CD8-positive, alpha-beta memory T cell (primary cell): ENCODE results near the gene LGALS1. TPM values are rescaled to one million over a fixed set of nuclear protein-coding genes. Genes with fewer than 3 reads are reported as not detected.

Experiments used
- polyA plus RNA-seq: library from polyadenylated mRNA; unstranded; fragments of 300-500 nt; fragmentation: Illumina TruSeq; gene quantifications from one replicate; pipeline ENCODE4 v1.2.3, GENCODE V29; 2021
- total RNA-seq, 2 experiments: library from RNA; stranded (reverse); gene quantifications; one replicate each; pipeline ENCODE4 v1.2.3, GENCODE V29; 2021

The LGALS1 gene
- total and polyA plus RNA-seq, 3 experiments from 2014 or later: 182 to 223 (median 204) TPM

Other genes with a start within 250 kb of the LGALS1 start
- gene ELFN2, start 248.2 kb upstream of the LGALS1 start, total RNA-seq: under 1 TPM; 0.09 to 0.20 TPM
- gene ELFN2, start 248.2 kb upstream of the LGALS1 start, polyA plus RNA-seq: 0.02 TPM
- 100 to 1,000 TPM; 162 to 171 TPM for gene MFNG, start 189.3 kb upstream of the LGALS1 start, total RNA-seq
- gene MFNG, start 189.3 kb upstream of the LGALS1 start, polyA plus RNA-seq: 323 TPM
- under 1 TPM; 0.29 to 0.31 TPM for gene CARD10, start 156.2 kb upstream of the LGALS1 start, total RNA-seq
- 1.0 TPM for gene CARD10, start 156.2 kb upstream of the LGALS1 start, polyA plus RNA-seq
- gene CDC42EP1, start 115.2 kb upstream of the LGALS1 start, total RNA-seq: under 1 TPM; 0.13 to 0.31 TPM
- gene CDC42EP1, start 115.2 kb upstream of the LGALS1 start, polyA plus RNA-seq: not detected
- gene LGALS2, start 95.5 kb upstream of the LGALS1 start, total RNA-seq: not detected
- gene LGALS2, start 95.5 kb upstream of the LGALS1 start, polyA plus RNA-seq: not detected
- 10 to 100 TPM; 69.1 to 74.3 TPM for gene GGA1, start 66.8 kb upstream of the LGALS1 start, total RNA-seq
- gene GGA1, start 66.8 kb upstream of the LGALS1 start, polyA plus RNA-seq: 34.9 TPM
- gene SH3BP1, start 36.0 kb upstream of the LGALS1 start, total RNA-seq: 10 to 100 TPM; 93.1 to 94.6 TPM
- gene SH3BP1, start 36.0 kb upstream of the LGALS1 start, polyA plus RNA-seq: 32.3 TPM
- gene PDXP, start 16.9 kb upstream of the LGALS1 start, total RNA-seq: 10 to 100 TPM; 36.0 to 37.8 TPM
- 7.1 TPM for gene PDXP, start 16.9 kb upstream of the LGALS1 start, polyA plus RNA-seq
- 10 to 100 TPM; 53.6 to 57.2 TPM for gene NOL12, start 10.7 kb downstream of the LGALS1 start, total RNA-seq
- gene NOL12, start 10.7 kb downstream of the LGALS1 start, polyA plus RNA-seq: 38.3 TPM
- 10 to 100 TPM; 26.1 to 26.7 TPM for gene TRIOBP, start 21.4 kb downstream of the LGALS1 start, total RNA-seq
- 13.6 TPM for gene TRIOBP, start 21.4 kb downstream of the LGALS1 start, polyA plus RNA-seq
- 10 to 100 TPM in 1 of 2 experiments, 1 to 10 TPM in 1; 9.3 to 10.0 TPM for gene GCAT, start 132.3 kb downstream of the LGALS1 start, total RNA-seq
- gene GCAT, start 132.3 kb downstream of the LGALS1 start, polyA plus RNA-seq: 1.6 TPM
- not detected for gene GALR3, start 147.7 kb downstream of the LGALS1 start, total RNA-seq
- not detected for gene GALR3, start 147.7 kb downstream of the LGALS1 start, polyA plus RNA-seq
- 10 to 100 TPM; 27.6 to 28.7 TPM for gene ANKRD54, start 168.7 kb downstream of the LGALS1 start, total RNA-seq
- gene ANKRD54, start 168.7 kb downstream of the LGALS1 start, polyA plus RNA-seq: 11.9 TPM
- gene EIF3L, start 173.8 kb downstream of the LGALS1 start, total RNA-seq: 100 to 1,000 TPM; 549 to 556 TPM
- 266 TPM for gene EIF3L, start 173.8 kb downstream of the LGALS1 start, polyA plus RNA-seq
- 10 to 100 TPM; 25.4 to 25.8 TPM for gene MICALL1, start 230.7 kb downstream of the LGALS1 start, total RNA-seq
- 7.2 TPM for gene MICALL1, start 230.7 kb downstream of the LGALS1 start, polyA plus RNA-seq